NCI-H748 (cell line): ENCODE results near the gene UNC5C.

ENCODE experiments used
- DNase-seq: peaks from one replicate; lab custom pipeline; 2025; ENCODE audit not compliant: unreplicated experiment; lab: John Stamatoyannopoulos, UW

The UNC5C gene

GRCh38 chr4:95232358-95233156, 316.2 kb downstream of the UNC5C start:
- peak; percentile 45 for DNase-seq

GRCh38 chr4:95231681-95232080, 317.1 kb downstream of the UNC5C start:
- DNase-seq, result peak; percentile 89

- no peak for DNase-seq
Measured at GRCh38 chr4:95225849-95226248, 322.9 kb downstream of the UNC5C start.

GRCh38 chr4:95224402-95224801, 324.4 kb downstream of the UNC5C start:
- no peak for DNase-seq

- DNase-seq, result peak; percentile 44
Measured at GRCh38 chr4:95220205-95221175, 328.3 kb downstream of the UNC5C start.

GRCh38 chr4:95219109-95219508, 329.7 kb downstream of the UNC5C start:
- no peak for DNase-seq

GRCh38 chr4:95217197-95217596, 331.6 kb downstream of the UNC5C start:
- no peak for DNase-seq

- DNase-seq, result no peak
Measured at GRCh38 chr4:95216636-95217035, 332.1 kb downstream of the UNC5C start.

GRCh38 chr4:95215991-95216605, 332.7 kb downstream of the UNC5C start:
- DNase-seq, result no peak

GRCh38 chr4:95215043-95215442, 333.7 kb downstream of the UNC5C start:
- no peak for DNase-seq

GRCh38 chr4:95214408-95214807, 334.4 kb downstream of the UNC5C start:
- no peak for DNase-seq

GRCh38 chr4:95213366-95213765, 335.4 kb downstream of the UNC5C start:
- peak; percentile 61 for DNase-seq

- no peak for DNase-seq
Measured at GRCh38 chr4:95212692-95213091, 336.1 kb downstream of the UNC5C start.

GRCh38 chr4:95209927-95210326, 338.8 kb downstream of the UNC5C start:
- no peak for DNase-seq

GRCh38 chr4:95204873-95205272, 343.9 kb downstream of the UNC5C start:
- peak; percentile 4 for DNase-seq

- no peak for DNase-seq
Measured at GRCh38 chr4:95204267-95204844, 344.4 kb downstream of the UNC5C start.

- DNase-seq, result no peak
Measured at GRCh38 chr4:95198961-95199360, 349.8 kb downstream of the UNC5C start.

GRCh38 chr4:95197353-95197752, 351.4 kb downstream of the UNC5C start:
- DNase-seq, result no peak

GRCh38 chr4:95193391-95194224, 355.2 kb downstream of the UNC5C start:
- peak; percentile 4 for DNase-seq

- DNase-seq, result no peak
Measured at GRCh38 chr4:95191537-95191936, 357.2 kb downstream of the UNC5C start.
